HepG2 (cell line): ENCODE results near the gene C14orf119. TPM values are rescaled to one million over a fixed set of nuclear protein-coding genes. Genes with fewer than 3 reads are reported as not detected.
A peak's percentile ranks its signal among the peaks of the same experiment; 100 is the strongest.

Experiments
- BRCA1 ChIP-seq: sonication (generic); formaldehyde crosslinking; IDR thresholded peaks from 2 replicates; pipeline ENCODE4 v1.4.0; 2020; ENCODE audit warnings: missing genetic modification reagents
- FIP1L1 ChIP-seq: fragments of 200-400 bp; formaldehyde crosslinking; IDR thresholded peaks from 2 replicates; pipeline ENCODE4 v1.6.1; 2018; ENCODE audit warnings: low read depth, mild to moderate bottlenecking, low read length, moderate library complexity, borderline replicate concordance; ENCODE audit not compliant: insufficient read depth
- NONO ChIP-seq, 2 experiments: fragments of 450-650 bp in 1 of 2; sonication (generic) in 1 of 2; formaldehyde crosslinking in 1 of 2; IDR thresholded peaks in 1 of 2; conservative IDR thresholded peaks in 1 of 2; 2 replicates each; pipeline versions ENCODE4 v1.6.1 to v1.8.0; 2017 to 2022; ENCODE audit warnings: mild to moderate bottlenecking in 1 of 2, missing genetic modification reagents in 1 of 2, moderate library complexity in 1 of 2
- RAD21 ChIP-seq: fragments of 450-650 bp; formaldehyde crosslinking; IDR thresholded peaks from 2 replicates; pipeline ENCODE4 v1.5.0; 2020; ENCODE audit warnings: mild to moderate bottlenecking
- TAF15 ChIP-seq: fragments of 200-400 bp; formaldehyde crosslinking; IDR thresholded peaks from one replicate; pipeline ENCODE4 v1.6.1; 2018; ENCODE audit warnings: mild to moderate bottlenecking, low read depth, low read length; ENCODE audit not compliant: poor library complexity, severe bottlenecking
- TOPORS ChIP-seq: sonication (generic); formaldehyde crosslinking; IDR thresholded peaks from 2 replicates; pipeline ENCODE4 v1.8.0; 2023; ENCODE audit warnings: mild to moderate bottlenecking, missing genetic modification reagents
- ZFX ChIP-seq: sonication (generic); formaldehyde crosslinking; IDR thresholded peaks from 2 replicates; pipeline ENCODE4 v1.4.0; 2020; ENCODE audit warnings: mild to moderate bottlenecking, low read depth, missing genetic modification reagents, moderate library complexity
- ZNF10 ChIP-seq: sonication (generic); formaldehyde crosslinking; IDR thresholded peaks from 2 replicates; pipeline ENCODE4 v1.4.0; 2020; ENCODE audit warnings: mild to moderate bottlenecking, low read depth, missing genetic modification reagents, borderline replicate concordance
- ZNF143 ChIP-seq: sonication (generic); formaldehyde crosslinking; IDR thresholded peaks from 2 replicates; pipeline ENCODE4 v1.4.0; 2020; ENCODE audit warnings: missing genetic modification reagents
- ZNF232 ChIP-seq: sonication (generic); formaldehyde crosslinking; IDR thresholded peaks from 2 replicates; pipeline ENCODE4 v1.4.0; 2020; ENCODE audit warnings: missing genetic modification reagents, borderline replicate concordance
- ZNF430 ChIP-seq: sonication (generic); formaldehyde crosslinking; IDR thresholded peaks from 2 replicates; pipeline ENCODE4 v1.9.0; 2021; ENCODE audit warnings: mild to moderate bottlenecking, missing genetic modification reagents
- ZNF615 ChIP-seq: sonication (generic); formaldehyde crosslinking; IDR thresholded peaks from 2 replicates; pipeline ENCODE4 v1.5.0; 2020; ENCODE audit warnings: mild to moderate bottlenecking, missing genetic modification reagents, borderline replicate concordance
- polyA plus RNA-seq, 8 experiments: library from polyadenylated mRNA; depleted of rRNA in 3 of 8; stranded (reverse) in 7 of 8; unstranded in 1 of 8; fragments of >200 nt; fragmentation: Illumina TruSeq in 4 of 8; extraction: Trizol in 4 of 8; gene quantifications; 2 replicates each; pipeline versions ENCODE4 v1.2.1 to v1.2.3, GENCODE V29; 2011 to 2016; ENCODE audit warnings: low read depth in 4 of 8, missing spikeins in 1 of 8, mixed read lengths in 1 of 8; ENCODE audit not compliant: insufficient read depth in 1 of 8
- total RNA-seq, 5 experiments: library from RNA; depleted of rRNA; stranded (reverse); fragments of >200 nt; fragmentation: Illumina TruSeq; extraction: Trizol; gene quantifications; 2 replicates each; pipeline ENCODE4 v1.2.3, GENCODE V29; 2016; ENCODE audit warnings: low read depth in 1 of 5
- TF ChIP-seq, protein P1 (sequence below): sonication (generic); formaldehyde crosslinking; IDR thresholded peaks from 2 replicates; pipeline ENCODE4 v1.4.0; 2020; ENCODE audit warnings: mild to moderate bottlenecking, missing genetic modification reagents
- TF ChIP-seq, protein P2 (sequence below): sonication (generic); formaldehyde crosslinking; IDR thresholded peaks from 2 replicates; pipeline ENCODE4 v1.9.0; 2021; ENCODE audit warnings: missing genetic modification reagents, mild to moderate bottlenecking, borderline replicate concordance
- TF ChIP-seq, protein P3 (sequence below): sonication (generic); formaldehyde crosslinking; IDR thresholded peaks from 2 replicates; pipeline ENCODE4 v1.4.0; 2020; ENCODE audit warnings: missing genetic modification reagents

The C14orf119 gene
- total and polyA plus RNA-seq, 2 of the 13 experiments (the other 11 are each of a cell fraction or from before 2014, with no cell fraction given): 117 to 206 TPM

- TF ChIP-seq, protein P1, sequence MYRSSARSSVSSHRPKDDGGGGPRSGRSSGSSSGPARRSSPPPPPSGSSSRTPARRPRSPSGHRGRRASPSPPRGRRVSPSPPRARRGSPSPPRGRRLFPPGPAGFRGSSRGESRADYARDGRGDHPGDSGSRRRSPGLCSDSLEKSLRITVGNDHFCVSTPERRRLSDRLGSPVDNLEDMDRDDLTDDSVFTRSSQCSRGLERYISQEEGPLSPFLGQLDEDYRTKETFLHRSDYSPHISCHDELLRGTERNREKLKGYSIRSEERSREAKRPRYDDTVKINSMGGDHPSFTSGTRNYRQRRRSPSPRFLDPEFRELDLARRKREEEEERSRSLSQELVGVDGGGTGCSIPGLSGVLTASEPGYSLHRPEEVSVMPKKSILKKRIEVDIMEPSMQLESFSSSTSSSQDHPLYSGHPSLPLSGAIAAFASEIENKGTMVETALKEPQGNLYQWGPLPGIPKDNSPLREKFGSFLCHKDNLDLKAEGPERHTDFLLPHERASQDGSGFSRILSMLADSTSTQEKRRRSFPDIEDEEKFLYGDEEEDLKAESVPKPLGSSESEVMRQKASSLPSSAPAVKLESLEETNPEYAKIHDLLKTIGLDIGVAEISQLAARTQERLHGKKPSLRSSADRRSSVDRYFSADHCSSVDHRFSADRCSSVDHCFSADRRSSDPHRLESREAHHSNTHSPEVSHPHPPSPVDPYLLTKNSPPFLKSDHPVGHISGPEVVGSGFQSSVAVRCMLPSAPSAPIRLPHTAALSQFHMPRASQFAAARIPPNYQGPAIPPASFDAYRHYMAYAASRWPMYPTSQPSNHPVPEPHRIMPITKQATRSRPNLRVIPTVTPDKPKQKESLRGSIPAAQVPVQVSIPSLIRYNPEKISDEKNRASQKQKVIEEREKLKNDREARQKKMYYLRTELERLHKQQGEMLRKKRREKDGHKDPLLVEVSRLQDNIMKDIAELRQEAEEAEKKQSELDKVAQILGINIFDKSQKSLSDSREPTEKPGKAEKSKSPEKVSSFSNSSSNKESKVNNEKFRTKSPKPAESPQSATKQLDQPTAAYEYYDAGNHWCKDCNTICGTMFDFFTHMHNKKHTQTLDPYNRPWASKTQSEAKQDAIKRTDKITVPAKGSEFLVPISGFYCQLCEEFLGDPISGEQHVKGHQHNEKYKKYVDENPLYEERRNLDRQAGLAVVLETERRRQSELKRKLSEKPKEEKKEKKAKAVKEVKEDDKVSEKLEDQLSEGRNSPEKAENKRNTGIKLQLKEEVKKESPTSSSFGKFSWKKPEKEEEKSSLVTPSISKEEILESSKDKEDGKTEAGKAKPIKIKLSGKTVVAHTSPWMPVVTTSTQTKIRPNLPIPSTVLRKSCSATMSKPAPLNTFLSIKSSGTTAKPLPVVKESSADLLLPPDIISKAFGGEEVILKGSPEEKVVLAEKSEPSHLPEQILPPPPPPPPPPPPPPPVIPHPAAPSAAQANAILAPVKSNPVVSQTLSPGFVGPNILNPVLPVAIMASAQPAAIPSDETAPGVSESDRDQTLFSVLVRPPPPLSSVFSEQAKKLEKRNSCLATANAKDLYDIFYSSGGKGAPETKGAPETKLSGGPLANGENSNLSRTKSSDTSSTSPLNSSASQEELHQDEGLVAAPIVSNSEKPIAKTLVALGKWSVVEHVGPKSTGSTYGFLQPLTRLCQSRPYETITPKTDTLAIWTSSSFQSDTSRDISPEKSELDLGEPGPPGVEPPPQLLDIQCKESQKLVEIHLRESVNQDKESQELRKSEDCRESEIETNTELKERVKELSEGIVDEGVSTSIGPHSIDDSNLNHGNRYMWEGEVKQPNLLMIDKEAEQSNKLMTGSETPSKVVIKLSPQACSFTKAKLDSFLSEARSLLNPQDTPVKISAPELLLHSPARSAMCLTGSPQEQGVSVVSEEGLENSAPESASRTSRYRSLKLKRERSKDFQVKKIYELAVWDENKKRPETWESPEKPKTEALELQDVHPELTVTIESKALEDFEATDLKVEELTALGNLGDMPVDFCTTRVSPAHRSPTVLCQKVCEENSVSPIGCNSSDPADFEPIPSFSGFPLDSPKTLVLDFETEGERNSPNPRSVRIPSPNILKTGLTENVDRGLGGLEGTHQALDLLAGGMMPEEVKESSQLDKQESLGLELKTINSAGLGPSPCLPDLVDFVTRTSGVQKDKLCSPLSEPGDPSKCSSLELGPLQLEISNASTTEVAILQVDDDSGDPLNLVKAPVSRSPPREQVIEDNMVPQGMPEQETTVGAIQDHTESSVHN (CRISPR knock-in tag): 0 out of 2 replicates have a peak, but pooled peaks have one; percentile 19
- TF ChIP-seq NONO (IDR thresholded peaks at IDR 0.05): no peak
- TF ChIP-seq NONO (CRISPR knock-in tag; conservative IDR thresholded peaks at IDR 0.05): peak; percentile 64; the same call in 1 of the 2 replicates
- TF ChIP-seq ZNF10: no peak
- peak; percentile 77 for TF ChIP-seq ZFX (CRISPR knock-in tag)
- TF ChIP-seq BRCA1 (CRISPR knock-in tag): no peak
- no peak for TF ChIP-seq ZNF143 (CRISPR knock-in tag)
- TF ChIP-seq RAD21 (CRISPR knock-in tag): peak; percentile 63
- TF ChIP-seq, protein P2, sequence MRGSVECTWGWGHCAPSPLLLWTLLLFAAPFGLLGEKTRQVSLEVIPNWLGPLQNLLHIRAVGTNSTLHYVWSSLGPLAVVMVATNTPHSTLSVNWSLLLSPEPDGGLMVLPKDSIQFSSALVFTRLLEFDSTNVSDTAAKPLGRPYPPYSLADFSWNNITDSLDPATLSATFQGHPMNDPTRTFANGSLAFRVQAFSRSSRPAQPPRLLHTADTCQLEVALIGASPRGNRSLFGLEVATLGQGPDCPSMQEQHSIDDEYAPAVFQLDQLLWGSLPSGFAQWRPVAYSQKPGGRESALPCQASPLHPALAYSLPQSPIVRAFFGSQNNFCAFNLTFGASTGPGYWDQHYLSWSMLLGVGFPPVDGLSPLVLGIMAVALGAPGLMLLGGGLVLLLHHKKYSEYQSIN (CRISPR knock-in tag): no peak
- TF ChIP-seq FIP1L1: 0 out of 2 replicates have a peak, but pooled peaks have one; percentile 28
- peak; percentile 29; the same call in 1 of the 2 replicates for TF ChIP-seq ZNF615 (CRISPR knock-in tag)
- no peak for TF ChIP-seq ZNF232 (CRISPR knock-in tag)
- TF ChIP-seq TAF15: no peak
- TF ChIP-seq TOPORS (CRISPR knock-in tag): no peak
- TF ChIP-seq, protein P3, sequence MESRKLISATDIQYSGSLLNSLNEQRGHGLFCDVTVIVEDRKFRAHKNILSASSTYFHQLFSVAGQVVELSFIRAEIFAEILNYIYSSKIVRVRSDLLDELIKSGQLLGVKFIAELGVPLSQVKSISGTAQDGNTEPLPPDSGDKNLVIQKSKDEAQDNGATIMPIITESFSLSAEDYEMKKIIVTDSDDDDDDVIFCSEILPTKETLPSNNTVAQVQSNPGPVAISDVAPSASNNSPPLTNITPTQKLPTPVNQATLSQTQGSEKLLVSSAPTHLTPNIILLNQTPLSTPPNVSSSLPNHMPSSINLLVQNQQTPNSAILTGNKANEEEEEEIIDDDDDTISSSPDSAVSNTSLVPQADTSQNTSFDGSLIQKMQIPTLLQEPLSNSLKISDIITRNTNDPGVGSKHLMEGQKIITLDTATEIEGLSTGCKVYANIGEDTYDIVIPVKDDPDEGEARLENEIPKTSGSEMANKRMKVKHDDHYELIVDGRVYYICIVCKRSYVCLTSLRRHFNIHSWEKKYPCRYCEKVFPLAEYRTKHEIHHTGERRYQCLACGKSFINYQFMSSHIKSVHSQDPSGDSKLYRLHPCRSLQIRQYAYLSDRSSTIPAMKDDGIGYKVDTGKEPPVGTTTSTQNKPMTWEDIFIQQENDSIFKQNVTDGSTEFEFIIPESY: 0 out of 2 replicates have a peak, but pooled peaks have one; percentile 57
- no peak for TF ChIP-seq ZNF430 (CRISPR knock-in tag)
Measured at GRCh38 chr14:23056145-23056955, 39.0 kb upstream of the C14orf119 start (continued).
